Activated CD8-positive, alpha-beta memory T cell treated with anti-CD3 and anti-CD28 coated beads for 36 hours (primary cell): ENCODE measurements around the gene ABCA13. TPM values are rescaled to one million over a fixed set of nuclear protein-coding genes. Genes with fewer than 3 reads are reported as not detected.

Experiments
- CTCF ChIA-PET: fragments of 350-600 bp; sonication (Branson Sonifier 250); formaldehyde crosslinking; loops from one replicate; lab custom pipeline; 2021; ENCODE audit warnings: antibody characterized with exemption; lab: Charles Lee
- POLR2A ChIA-PET: fragments of 350-600 bp; sonication (Branson Sonifier 250); formaldehyde crosslinking; loops from one replicate; lab custom pipeline; 2021; ENCODE audit warnings: antibody characterized with exemption; lab: Charles Lee
- total RNA-seq, 2 experiments: library from RNA; stranded (reverse); gene quantifications; one replicate each; pipeline ENCODE4 v1.2.3, GENCODE V29; 2021

The ABCA13 gene
- total RNA-seq, 2 experiments from 2014 or later = not detected

DNA sequence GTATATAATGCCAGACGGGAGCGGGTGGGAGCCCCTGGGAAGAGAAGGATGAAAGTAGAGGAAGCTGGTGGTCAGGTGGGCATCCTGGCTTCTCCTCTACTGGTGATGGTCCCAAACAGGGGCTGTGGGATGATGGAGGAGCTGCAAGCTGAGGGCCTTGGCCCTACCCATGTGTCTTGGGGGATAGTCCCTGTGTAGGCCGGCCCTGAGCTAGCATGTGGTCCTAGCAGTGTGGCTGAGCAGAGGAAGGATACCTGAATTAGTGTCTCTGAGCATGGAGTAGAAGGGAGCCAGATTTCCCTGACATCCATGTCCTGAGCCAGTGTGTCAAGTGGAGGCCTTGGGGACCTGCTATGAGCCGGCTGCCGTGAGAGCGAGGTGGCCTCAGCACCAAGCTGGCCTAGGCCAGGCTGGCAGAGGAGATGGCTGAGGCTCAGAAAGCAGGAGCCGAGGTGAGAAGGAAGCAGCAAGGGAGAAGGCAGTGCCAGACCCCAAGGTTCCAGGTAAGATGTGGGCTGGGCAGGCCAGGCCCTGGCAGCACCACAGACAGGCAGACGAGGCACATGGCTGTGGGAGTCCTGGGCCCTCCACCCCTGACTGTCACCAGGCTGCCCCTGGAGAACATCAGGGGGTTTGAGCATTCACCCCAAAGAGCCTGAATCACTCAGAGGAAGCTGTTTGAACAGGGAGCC, 150.2 kb downstream of the ABCA13 start:
- CTCF ChIA-PET = no interaction called here
- POLR2A ChIA-PET = no interaction called here

DNA sequence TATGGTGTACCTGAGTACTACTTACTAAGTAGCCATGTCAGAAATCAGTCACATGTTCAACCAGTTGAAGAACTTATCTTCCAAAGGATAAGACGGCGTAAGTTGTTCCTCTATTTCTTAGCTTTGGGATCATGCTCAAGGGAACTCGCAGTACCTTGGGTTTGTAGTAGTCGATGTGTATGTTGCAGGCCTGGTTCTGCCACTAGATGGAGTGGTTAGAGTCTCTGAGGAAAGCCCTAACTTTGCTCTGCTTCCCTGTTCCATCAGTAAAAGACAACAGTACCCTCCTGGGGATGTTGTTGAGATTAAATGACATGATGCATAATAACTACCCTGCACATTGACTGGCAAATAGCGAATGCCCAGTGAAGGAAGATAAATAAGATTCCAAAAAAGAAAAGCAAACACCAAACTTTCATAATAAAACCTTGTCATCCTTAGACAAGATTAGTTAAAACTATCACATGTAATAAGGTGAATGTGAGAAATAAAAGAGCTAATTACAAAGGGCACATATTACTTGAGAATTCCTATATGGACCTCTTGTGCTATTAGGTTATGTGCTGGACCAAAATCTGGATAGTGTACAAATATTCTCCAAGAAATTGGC, 165.9 kb downstream of the ABCA13 start:
- ChIA-PET POLR2A (no interaction called here), CTCF (no interaction called here)

- CTCF ChIA-PET = no interaction called here
- POLR2A ChIA-PET = no interaction called here
Observed at GRCh38 chr7:48337781-48338180, 166.5 kb downstream of the ABCA13 start.

DNA sequence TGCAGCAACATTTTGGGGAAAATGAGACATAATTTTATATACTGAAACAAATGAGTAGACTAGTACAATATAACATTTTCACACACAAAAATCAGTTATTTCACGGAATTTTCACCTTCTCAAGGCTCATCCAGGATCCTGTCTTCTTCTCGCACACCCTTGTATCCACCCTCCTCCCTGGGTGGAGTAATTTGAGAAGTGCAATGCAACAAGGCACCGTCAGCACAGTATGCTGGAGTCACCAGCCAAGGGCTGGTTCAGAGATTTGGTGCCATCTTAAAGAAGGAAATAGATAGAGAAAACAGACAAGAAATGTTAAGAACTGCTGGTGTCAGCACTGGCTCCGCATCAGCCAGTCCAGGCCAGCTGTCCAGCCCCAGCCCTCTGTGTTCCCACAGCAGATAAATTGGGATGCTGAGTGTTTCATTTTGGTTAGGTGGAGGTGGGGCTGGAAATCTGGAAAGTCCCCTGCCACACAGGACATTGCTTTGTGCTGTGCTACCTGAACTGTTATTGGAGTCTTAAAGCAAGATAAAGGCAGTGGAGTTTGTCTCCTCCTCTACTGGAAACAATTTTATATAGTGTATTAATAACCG, 176.1 kb downstream of the ABCA13 start:
- CTCF ChIA-PET = no interaction called here
- POLR2A ChIA-PET = no interaction called here

DNA sequence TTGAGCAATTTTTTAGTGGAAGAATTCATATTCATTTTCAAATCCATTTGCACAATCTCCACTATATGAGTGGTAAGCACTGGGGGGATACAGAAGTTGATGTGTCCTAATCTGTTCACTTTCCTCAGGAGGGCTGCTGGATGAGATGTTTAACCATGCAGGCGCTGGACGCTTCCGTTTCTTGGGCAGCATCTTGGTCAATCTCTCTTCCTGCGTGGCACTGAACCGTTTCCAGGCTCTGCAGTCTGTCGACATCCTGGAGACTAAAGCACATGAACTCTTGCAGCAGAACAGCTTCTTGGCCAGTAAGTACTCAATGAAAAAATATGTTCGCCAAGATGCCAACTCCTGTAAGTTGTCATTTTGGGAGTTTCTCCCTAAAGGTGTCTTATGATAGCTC, 179.3 kb downstream of the ABCA13 start:
- CTCF ChIA-PET = no interaction called here

GRCh38 chr7:48351900-48352299, 180.6 kb downstream of the ABCA13 start:
- ChIA-PET POLR2A (no interaction called here), CTCF (no interaction called here)

More for the DNA sequence above, 179.3 kb downstream of the ABCA13 start:
- POLR2A ChIA-PET = no interaction called here

DNA sequence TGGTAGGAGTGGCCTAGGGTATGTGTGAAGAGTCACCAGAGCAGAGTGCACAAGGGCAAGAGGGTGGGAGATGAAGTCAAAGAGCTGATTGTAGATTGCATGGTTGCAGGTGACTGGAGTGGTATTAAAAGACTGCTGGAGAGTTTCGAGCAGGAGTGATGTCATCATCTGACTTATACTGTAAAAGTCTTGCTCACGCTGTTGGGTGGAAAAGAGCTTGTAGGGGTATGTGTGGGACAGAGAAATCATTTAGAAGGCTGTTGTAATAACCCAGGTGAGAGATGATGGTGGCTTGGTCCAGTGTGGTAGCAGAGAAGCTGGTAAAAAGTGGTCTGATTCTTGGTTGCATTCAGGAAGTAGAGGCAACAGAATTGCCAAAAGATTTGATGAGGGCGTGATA, 184.1 kb downstream of the ABCA13 start:
- ChIA-PET CTCF (no interaction called here), POLR2A (no interaction called here)

GRCh38 chr7:48360574-48360973, 189.3 kb downstream of the ABCA13 start:
- POLR2A ChIA-PET = no interaction called here

GRCh38 chr7:48363174-48363573, 191.9 kb downstream of the ABCA13 start:
- ChIA-PET POLR2A (no interaction called here), CTCF (no interaction called here)

More at GRCh38 chr7:48360574-48360973, 189.3 kb downstream of the ABCA13 start:
- CTCF ChIA-PET = no interaction called here

GRCh38 chr7:48365010-48365409, 193.8 kb downstream of the ABCA13 start:
- POLR2A ChIA-PET = no interaction called here
- CTCF ChIA-PET = no interaction called here

- ChIA-PET CTCF (no interaction called here), POLR2A (no interaction called here)
Observed at GRCh38 chr7:48366096-48366495, 194.8 kb downstream of the ABCA13 start.

- POLR2A ChIA-PET = no interaction called here
- CTCF ChIA-PET = no interaction called here
Observed at GRCh38 chr7:48376263-48376662, 205.0 kb downstream of the ABCA13 start.

DNA sequence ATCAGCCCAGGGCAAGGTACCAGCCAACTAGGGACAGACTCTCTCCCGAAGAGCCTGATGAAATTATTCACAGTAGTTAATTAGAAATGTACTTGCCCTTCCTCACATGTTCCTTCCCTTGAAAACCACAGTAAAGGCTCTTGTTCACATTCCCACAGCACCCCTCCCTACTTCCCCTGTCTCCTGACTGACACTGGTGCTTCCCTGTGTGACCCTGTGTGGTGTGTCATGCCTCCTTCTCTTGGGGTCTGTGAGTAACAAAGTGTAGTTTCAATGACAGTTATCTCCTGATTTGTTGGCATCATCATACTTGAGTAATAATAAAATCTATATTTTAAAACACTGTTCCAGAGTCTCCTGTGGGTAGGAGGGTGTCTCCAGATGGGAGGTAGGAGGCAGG, 209.7 kb downstream of the ABCA13 start:
- POLR2A ChIA-PET = no interaction called here
- CTCF ChIA-PET = no interaction called here

- ChIA-PET POLR2A (no interaction called here), CTCF (no interaction called here)
Observed at GRCh38 chr7:48381571-48381970, 210.3 kb downstream of the ABCA13 start.

- CTCF ChIA-PET = no interaction called here
- POLR2A ChIA-PET = no interaction called here
Observed at GRCh38 chr7:48384180-48384752, 213.0 kb downstream of the ABCA13 start.

- CTCF ChIA-PET = no interaction called here
- POLR2A ChIA-PET = no interaction called here
Observed at GRCh38 chr7:48387932-48388331, 216.7 kb downstream of the ABCA13 start.

DNA sequence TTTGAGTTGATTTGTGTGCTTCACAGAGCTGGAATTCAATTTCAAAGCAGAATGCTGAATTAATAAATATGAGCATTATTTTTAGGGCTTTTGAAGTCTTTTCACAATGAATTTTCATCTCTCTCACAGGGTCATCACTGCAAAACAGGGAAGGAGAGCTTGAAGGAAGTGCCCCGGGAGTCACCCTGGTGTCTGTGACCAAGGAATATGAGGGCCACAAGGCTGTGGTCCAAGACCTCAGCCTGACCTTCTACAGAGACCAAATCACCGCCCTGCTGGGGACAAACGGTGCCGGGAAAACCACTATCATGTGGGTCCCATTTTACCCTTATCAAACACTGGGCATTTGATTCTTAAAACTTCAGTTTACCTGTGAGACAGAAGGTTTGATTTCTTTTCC, 217.7 kb downstream of the ABCA13 start:
- POLR2A ChIA-PET = no interaction called here
- CTCF ChIA-PET = no interaction called here

DNA sequence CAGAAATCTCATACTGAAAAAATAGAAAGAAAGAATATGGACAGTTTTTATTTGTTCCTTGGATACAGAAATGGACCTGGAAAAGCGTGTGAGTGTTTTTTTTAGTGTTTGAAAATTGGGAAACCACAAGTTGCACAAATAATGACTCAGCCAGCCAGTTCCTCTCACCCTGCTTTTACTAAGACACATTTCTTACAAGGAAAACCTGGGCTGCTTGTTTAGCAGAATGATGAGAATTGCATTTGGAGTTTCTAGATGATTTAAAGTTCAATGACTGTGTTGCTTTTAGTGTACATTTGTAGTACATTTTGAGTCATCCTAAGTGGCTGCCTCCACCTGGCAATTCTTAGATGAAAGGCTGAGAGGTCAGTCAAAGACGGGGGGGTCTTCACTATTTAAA, 218.7 kb downstream of the ABCA13 start:
- CTCF ChIA-PET = no interaction called here
- POLR2A ChIA-PET = no interaction called here

- ChIA-PET POLR2A (no interaction called here), CTCF (no interaction called here)
Observed at GRCh38 chr7:48390388-48391327, 219.4 kb downstream of the ABCA13 start.

DNA sequence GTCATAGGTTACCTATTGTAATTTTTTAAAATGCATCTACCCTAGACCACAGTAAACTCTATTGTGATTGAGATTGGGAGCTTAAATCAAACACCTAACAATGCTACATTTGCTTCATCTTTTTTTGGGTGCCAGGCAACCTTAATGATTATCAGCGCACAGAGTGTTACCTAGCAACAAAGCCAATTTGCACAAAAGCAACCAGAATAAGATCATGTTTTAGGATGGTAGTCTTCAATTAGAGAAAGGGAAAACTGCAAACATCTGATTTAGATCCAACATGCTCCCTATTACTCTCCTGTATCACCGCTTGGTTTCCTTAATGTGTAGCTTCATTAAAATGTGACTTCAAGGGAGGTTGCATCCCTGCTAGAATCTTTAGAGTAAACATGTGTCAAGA, 226.9 kb downstream of the ABCA13 start:
- CTCF ChIA-PET = no interaction called here
- POLR2A ChIA-PET = no interaction called here
